Measurements from ENCODE around the gene USP20. TPM values are rescaled to one million over a fixed set of nuclear protein-coding genes. Genes with fewer than 3 reads are reported as not detected.

USP20 gene
- total RNA-seq, 1 donor from 2014 or later: 39.2 TPM

DNA sequence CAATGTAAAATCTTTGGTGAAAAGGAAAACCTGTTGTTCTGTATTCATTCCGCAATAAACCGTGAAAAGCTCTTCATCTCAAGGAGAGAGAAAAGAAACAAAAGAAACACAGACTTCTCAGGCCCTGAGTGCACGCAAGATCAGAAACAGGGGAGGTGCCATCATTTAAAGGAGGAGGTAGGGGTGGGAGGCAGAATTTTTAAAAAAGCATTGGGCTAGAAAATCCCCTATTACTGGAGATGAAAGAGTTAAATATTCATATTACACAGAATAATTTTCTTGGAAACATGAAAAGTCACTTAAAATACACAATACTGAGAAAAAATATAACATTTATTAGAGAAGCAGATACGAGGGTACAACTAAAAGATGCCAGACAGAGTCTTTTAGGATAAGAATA, 56.3 kb downstream of the USP20 start:
- H3K27me3 Mint-ChIP-seq: no peaks in the 10 kb centered on the region
- no peak overlapping the region for H3K4me3 Mint-ChIP-seq
- no peaks in the 10 kb centered on the region for H3K9me3 Mint-ChIP-seq
- H3K4me1 Mint-ChIP-seq (ENCODE audit: unreplicated experiment): peaks cover 30% of the 10 kb centered on the region
- no peak for DNase-seq (ENCODE audit: extremely low spot score, unreplicated experiment)
- TF ChIP-seq, protein P1, sequence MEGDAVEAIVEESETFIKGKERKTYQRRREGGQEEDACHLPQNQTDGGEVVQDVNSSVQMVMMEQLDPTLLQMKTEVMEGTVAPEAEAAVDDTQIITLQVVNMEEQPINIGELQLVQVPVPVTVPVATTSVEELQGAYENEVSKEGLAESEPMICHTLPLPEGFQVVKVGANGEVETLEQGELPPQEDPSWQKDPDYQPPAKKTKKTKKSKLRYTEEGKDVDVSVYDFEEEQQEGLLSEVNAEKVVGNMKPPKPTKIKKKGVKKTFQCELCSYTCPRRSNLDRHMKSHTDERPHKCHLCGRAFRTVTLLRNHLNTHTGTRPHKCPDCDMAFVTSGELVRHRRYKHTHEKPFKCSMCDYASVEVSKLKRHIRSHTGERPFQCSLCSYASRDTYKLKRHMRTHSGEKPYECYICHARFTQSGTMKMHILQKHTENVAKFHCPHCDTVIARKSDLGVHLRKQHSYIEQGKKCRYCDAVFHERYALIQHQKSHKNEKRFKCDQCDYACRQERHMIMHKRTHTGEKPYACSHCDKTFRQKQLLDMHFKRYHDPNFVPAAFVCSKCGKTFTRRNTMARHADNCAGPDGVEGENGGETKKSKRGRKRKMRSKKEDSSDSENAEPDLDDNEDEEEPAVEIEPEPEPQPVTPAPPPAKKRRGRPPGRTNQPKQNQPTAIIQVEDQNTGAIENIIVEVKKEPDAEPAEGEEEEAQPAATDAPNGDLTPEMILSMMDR (conservative IDR thresholded peaks at IDR 0.05): no peak
- H3K36me3 Mint-ChIP-seq: peaks cover 15% of the 10 kb centered on the region
- peak overlapping the region; percentile 20 for H3K27ac Mint-ChIP-seq

DNA sequence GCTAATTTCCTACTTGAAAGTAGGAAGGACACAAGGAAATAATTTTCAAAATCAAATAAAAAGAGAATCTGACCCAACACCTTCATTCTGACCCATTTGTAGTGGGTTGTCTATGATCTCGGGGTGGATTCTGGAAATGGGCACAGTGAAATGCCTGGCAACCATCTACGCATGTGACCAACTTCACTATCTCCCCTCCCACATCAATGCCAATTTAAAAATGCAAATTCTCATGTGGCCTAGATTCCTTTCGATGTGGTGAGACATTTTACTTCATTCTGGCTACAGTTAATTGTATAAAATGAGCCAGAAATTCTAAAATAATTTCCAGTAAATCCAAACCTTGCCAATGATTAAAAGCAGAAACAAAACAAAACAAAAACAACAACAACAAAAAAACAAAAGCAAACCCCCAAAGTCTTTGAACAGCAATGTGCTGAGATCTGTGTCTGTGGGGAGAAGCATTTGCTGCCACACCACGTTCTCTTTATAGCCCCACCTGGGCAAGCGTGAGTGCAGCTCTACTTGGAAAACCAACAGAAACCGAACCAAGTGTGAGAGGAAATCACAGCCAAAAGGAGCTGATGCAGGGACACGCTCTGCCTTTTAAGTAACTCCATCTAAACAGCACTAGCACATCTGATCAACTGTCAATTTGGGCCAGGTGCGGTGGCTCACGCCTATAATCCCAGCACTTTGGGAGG, 59.0 kb downstream of the USP20 start:
- H3K4me1 Mint-ChIP-seq (ENCODE audit: unreplicated experiment): peaks cover 18% of the 10 kb centered on the region
- H3K9me3 Mint-ChIP-seq: no peaks in the 10 kb centered on the region
- TF ChIP-seq, protein P1 (conservative IDR thresholded peaks at IDR 0.05): no peak
- H3K36me3 Mint-ChIP-seq: peaks cover 21% of the 10 kb centered on the region
- H3K27me3 Mint-ChIP-seq: no peaks in the 10 kb centered on the region
- DNase-seq (ENCODE audit: extremely low spot score, unreplicated experiment): no peak
- H3K4me3 Mint-ChIP-seq: no peak overlapping the region
- H3K27ac Mint-ChIP-seq: no peak overlapping the region

DNA sequence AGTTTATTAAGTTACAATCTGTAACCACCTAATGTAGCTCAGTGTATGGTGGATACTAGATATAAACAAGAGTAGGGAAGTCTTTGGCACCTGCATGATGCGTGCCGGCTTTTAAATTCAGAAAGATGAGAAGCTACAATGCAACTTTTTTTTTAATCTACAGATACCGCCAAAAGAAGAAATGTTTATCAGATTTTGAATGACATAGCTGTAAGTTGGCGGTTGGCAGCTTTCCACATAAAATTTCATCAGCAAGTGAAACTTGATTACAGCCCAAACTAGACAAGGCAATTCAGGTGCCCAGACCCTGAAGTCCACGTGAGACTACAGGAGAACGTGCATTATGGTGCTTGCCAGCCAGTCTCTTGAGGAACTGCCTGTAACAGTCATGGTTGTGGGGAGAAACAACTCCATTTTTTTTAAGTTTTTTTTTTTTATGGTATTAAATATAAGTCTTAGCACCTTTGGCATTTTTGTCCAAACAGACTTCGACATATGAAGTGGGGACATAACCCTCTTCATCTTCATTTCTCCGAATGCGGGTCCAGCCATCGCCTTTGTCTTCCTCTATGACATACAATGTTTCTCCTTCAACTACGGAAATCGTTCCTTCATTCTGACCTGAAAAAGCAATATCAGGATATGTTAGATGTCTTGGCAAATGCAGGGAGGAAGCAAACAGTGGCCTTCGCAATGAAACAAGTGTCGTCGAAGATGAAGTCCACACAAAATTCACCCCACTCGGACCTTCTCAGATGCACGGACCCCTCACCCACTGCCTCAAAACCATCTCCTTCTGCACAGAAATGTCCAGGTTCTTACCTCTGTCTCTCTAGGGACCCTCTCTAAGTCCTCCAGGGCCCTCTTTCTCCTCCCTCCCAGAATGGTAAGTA, 60.4 kb downstream of the USP20 start:
- H3K4me1 Mint-ChIP-seq (ENCODE audit: unreplicated experiment): peaks cover 13% of the 10 kb centered on the region
- no peaks in the 10 kb centered on the region for H3K9me3 Mint-ChIP-seq
- no peaks in the 10 kb centered on the region for H3K27me3 Mint-ChIP-seq
- no peak for DNase-seq (ENCODE audit: extremely low spot score, unreplicated experiment)
- H3K4me3 Mint-ChIP-seq: no peak overlapping the region
- peaks cover 20% of the 10 kb centered on the region for H3K36me3 Mint-ChIP-seq
- H3K27ac Mint-ChIP-seq: no peak overlapping the region
- TF ChIP-seq, protein P1 (conservative IDR thresholded peaks at IDR 0.05): no peak

DNA sequence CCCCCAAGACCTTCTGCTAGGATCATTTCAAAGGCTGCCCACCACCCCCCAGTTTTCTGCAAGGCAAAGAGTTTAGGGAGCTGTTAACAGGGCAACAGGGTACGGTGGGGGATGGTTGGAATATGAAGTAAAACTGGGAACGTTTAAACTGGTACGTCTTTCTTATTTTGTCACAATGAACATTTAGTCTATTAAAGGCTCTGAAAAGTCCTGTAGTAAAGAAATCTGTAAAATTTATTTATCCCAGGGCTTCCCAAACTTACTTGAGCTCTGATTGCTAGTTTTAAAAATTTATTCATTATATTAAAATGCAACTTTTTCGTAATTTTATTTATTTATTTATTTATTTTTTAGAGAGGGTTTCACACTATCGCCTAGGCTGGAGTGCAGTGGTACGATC, 62.0 kb downstream of the USP20 start:
- Mint-ChIP-seq H3K27me3 (no peaks in the 10 kb centered on the region), H3K4me3 (no peak overlapping the region), H3K27ac (no peak overlapping the region), H3K4me1 (ENCODE audit: unreplicated experiment) (peaks cover 3% of the 10 kb centered on the region), H3K36me3 (peaks cover 23% of the 10 kb centered on the region), H3K9me3 (no peaks in the 10 kb centered on the region)
- DNase-seq (ENCODE audit: extremely low spot score, unreplicated experiment): no peak
- TF ChIP-seq, protein P1 (conservative IDR thresholded peaks at IDR 0.05): no peak

DNA sequence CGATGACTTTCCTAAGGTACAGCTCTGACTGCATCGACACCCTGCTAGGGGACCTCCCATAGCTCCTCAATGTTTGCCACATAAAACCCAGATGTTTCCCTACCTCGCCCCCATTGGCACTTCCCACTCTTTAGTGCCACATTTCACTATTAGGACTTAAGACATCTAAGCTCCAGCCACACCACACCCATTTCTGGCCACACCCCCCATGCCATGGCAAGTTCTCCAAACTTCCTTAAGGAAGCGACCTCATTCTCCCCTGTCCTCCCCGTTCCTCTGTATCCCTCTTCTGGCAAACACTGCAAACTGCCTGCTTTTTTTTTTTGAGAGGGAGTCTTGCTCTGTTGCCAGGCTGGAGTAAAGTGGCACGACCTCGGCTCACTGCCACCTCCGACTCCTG, 62.9 kb downstream of the USP20 start:
- Mint-ChIP-seq H3K9me3 (no peaks in the 10 kb centered on the region), H3K4me3 (no peak overlapping the region), H3K27me3 (no peaks in the 10 kb centered on the region), H3K27ac (no peak overlapping the region), H3K36me3 (peaks cover 23% of the 10 kb centered on the region), H3K4me1 (ENCODE audit: unreplicated experiment) (no peaks in the 10 kb centered on the region)
- DNase-seq (ENCODE audit: extremely low spot score, unreplicated experiment): no peak
- TF ChIP-seq, protein P1 (conservative IDR thresholded peaks at IDR 0.05): no peak
